Mammary epithelial cell (primary cell): ENCODE measurements around the gene DPYSL4.

Experiments
- CTCF ChIP-seq, 2 donors: IDR thresholded peaks in 1 of 2; conservative IDR thresholded peaks in 1 of 2; 2 replicates each; pipeline ENCODE4 v1.5.1; 2011 to 2012; ENCODE audit warnings: inconsistent platforms in 2 of 2, low read length in 2 of 2, mild to moderate bottlenecking in 2 of 2, control low read depth in 1 of 2, low read depth in 1 of 2; ENCODE audit not compliant: insufficient read depth in 1 of 2; ENCODE audit errors: extremely low read depth in 1 of 2
- EZH2 ChIP-seq: IDR thresholded peaks from 2 replicates; pipeline ENCODE4 v1.6.1; 2012; ENCODE audit warnings: low read length, inconsistent platforms, borderline replicate concordance

- TF ChIP-seq EZH2 (no peak), CTCF (conservative IDR thresholded peaks at IDR 0.05 in 1 of 2, IDR thresholded peaks at IDR 0.05 in 1 of 2; ENCODE audit: extremely low read depth in 1 of 2, insufficient read depth in 1 of 2, low read depth in 1 of 2, low read length in 2 of 2) (no peak)
These were observed 34.7 kb upstream of the DPYSL4 start for GRCh38 chr10:132151951-132152505.
